ENCODE data around the gene LRRC66. TPM values are rescaled to one million over a fixed set of nuclear protein-coding genes. Genes with fewer than 3 reads are reported as not detected.

The LRRC66 gene
- total and polyA plus RNA-seq, 2 of the 13 experiments (the other 11 are each of a cell fraction or from before 2014, with no cell fraction given) = not detected

- TF ChIP-seq ZNF407 (CRISPR knock-in tag; IDR thresholded peaks at IDR 0.05; ENCODE audit: not compliant biosample characterization) (no peak), RFXANK (CRISPR knock-in tag; IDR thresholded peaks at IDR 0.05) (no peak), ZNF678 (CRISPR knock-in tag; IDR thresholded peaks at IDR 0.05) (0 out of 2 replicates have a peak, but pooled peaks have one; percentile 38), HOXA5 (CRISPR knock-in tag; IDR thresholded peaks at IDR 0.05) (no peak), KLF6 (CRISPR knock-in tag; IDR thresholded peaks at IDR 0.05) (no peak), ZNF180 (CRISPR knock-in tag; IDR thresholded peaks at IDR 0.05; ENCODE audit: borderline replicate concordance, low read depth) (no peak), POLR2A (IDR thresholded peaks at IDR 0.05; ENCODE audit: insufficient read depth in 1 of 2, low read depth in 2 of 2, low read length in 2 of 2) (no peak), ZFP91 (CRISPR knock-in tag; IDR thresholded peaks at IDR 0.05; ENCODE audit: borderline replicate concordance) (no peak), NFIC (IDR thresholded peaks at IDR 0.05; ENCODE audit: low read length) (no peak), ZNF512B (CRISPR knock-in tag; IDR thresholded peaks at IDR 0.05; ENCODE audit: borderline replicate concordance) (peak; percentile 9; the same call in 1 of the 2 replicates), ZNF274 (CRISPR knock-in tag; IDR thresholded peaks at IDR 0.05) (no peak), ZBTB38 (CRISPR knock-in tag; IDR thresholded peaks at IDR 0.05) (no peak), NCOA1 (CRISPR knock-in tag; IDR thresholded peaks at IDR 0.05) (no peak), FOXK1 (CRISPR knock-in tag; IDR thresholded peaks at IDR 0.05; ENCODE audit: borderline replicate concordance, low read depth) (no peak), ZBTB46 (CRISPR knock-in tag; IDR thresholded peaks at IDR 0.05; ENCODE audit: borderline replicate concordance) (0 out of 2 replicates have a peak, but pooled peaks have one; percentile 40)
Measured at GRCh38 chr4:52051213-52051614, 31.1 kb upstream of the LRRC66 start, which contains the start of gene SPATA18 (continued).

Measured in HepG2 (cell line).